ENCODE data around the gene OBP2B.
A peak's percentile ranks its signal among the peaks of the same experiment; 100 is the strongest.
"Not testable (repeated sequence)": the region's sequence is repeated elsewhere in the genome, so short reads cannot be mapped to it uniquely, and the experiment has no call there.

Gene OBP2B

GRCh38 chr9:133239533-133240090 is 30.6 kb upstream of the OBP2B start:
- intact Hi-C loops (cut with DNase I): no loop called here
- DNase-seq: peak in 2 of 42 donors; percentile 6 to 8

- intact Hi-C loops (cut with DNase I): no loop called here
- DNase-seq: peak in 40 of 42 donors; percentile 7 to 74 (median 44)
Observed at GRCh38 chr9:133238851-133239532, 29.9 kb upstream of the OBP2B start.

- peak in 35 of 42 donors; percentile 2 to 68 (median 45) for DNase-seq
- intact Hi-C loops (cut with DNase I): no loop called here
Observed at GRCh38 chr9:133238272-133238850, 29.3 kb upstream of the OBP2B start.

- intact Hi-C loops (cut with DNase I): no loop called here
- DNase-seq: peak in 2 of 42 donors; percentile 5 to 32
Observed at GRCh38 chr9:133237035-133237731, 28.1 kb upstream of the OBP2B start.

GRCh38 chr9:133236291-133237034 is 27.4 kb upstream of the OBP2B start:
- intact Hi-C loops (cut with DNase I): not testable (repeated sequence)
- peak in 3 of 42 donors; percentile 9 to 35 (median 30) for DNase-seq

GRCh38 chr9:133235549-133236222 is 26.6 kb upstream of the OBP2B start:
- intact Hi-C loops (cut with DNase I): no loop called here
- DNase-seq: peak in 3 of 42 donors; percentile 6 to 22 (median 17)

- DNase-seq: peak in 3 of 42 donors; percentile 2 to 9 (median 6)
- intact Hi-C loops (cut with DNase I): no loop called here
Observed at GRCh38 chr9:133234577-133235322, 25.7 kb upstream of the OBP2B start.

GRCh38 chr9:133233681-133234432 is 24.8 kb upstream of the OBP2B start:
- DNase-seq: peak in 2 of 42 donors; percentile 4 to 14
- intact Hi-C loops (cut with DNase I): no loop called here

- peak in 1 of 42 donors; percentile 6 for DNase-seq
- intact Hi-C loops (cut with DNase I): not testable (repeated sequence)
Observed at GRCh38 chr9:133231934-133232568, 23.0 kb upstream of the OBP2B start.

- intact Hi-C loops (cut with DNase I); DNase-seq: not testable (repeated sequence)
Observed at GRCh38 chr9:133230514-133230913, 21.5 kb upstream of the OBP2B start.

GRCh38 chr9:133230093-133230492 is 21.0 kb upstream of the OBP2B start:
- DNase-seq: peak in 1 of 42 donors; percentile 24
- intact Hi-C loops (cut with DNase I): no loop called here

GRCh38 chr9:133228474-133229193 is 19.6 kb upstream of the OBP2B start:
- peak in 1 of 42 donors; percentile 0 for DNase-seq
- intact Hi-C loops (cut with DNase I): not testable (repeated sequence)

- intact Hi-C loops (cut with DNase I); DNase-seq: not testable (repeated sequence)
Observed at GRCh38 chr9:133227996-133228395, 18.9 kb upstream of the OBP2B start.

GRCh38 chr9:133227242-133227860 is 18.3 kb upstream of the OBP2B start:
- intact Hi-C loops (cut with DNase I): no loop called here
- DNase-seq: peak in 2 of 42 donors; percentile 4 to 6

All from head of caudate nucleus (tissue), 42 donors.